Activated CD4-positive, alpha-beta T cell treated with anti-CD3 and anti-CD28 coated beads, Interleukin-2, amount 50 U/mL, for 16 hours (primary cell): ENCODE data around the gene SPEM1.
"Not testable (repeated sequence)": the region's sequence is repeated elsewhere in the genome, so short reads cannot be mapped to it uniquely, and the experiment has no call there.

ENCODE experiments used
- DNase-seq: peaks from one replicate; pipeline ENCODE4 v3.0.0-alpha.2; 2020

The SPEM1 gene

DNA sequence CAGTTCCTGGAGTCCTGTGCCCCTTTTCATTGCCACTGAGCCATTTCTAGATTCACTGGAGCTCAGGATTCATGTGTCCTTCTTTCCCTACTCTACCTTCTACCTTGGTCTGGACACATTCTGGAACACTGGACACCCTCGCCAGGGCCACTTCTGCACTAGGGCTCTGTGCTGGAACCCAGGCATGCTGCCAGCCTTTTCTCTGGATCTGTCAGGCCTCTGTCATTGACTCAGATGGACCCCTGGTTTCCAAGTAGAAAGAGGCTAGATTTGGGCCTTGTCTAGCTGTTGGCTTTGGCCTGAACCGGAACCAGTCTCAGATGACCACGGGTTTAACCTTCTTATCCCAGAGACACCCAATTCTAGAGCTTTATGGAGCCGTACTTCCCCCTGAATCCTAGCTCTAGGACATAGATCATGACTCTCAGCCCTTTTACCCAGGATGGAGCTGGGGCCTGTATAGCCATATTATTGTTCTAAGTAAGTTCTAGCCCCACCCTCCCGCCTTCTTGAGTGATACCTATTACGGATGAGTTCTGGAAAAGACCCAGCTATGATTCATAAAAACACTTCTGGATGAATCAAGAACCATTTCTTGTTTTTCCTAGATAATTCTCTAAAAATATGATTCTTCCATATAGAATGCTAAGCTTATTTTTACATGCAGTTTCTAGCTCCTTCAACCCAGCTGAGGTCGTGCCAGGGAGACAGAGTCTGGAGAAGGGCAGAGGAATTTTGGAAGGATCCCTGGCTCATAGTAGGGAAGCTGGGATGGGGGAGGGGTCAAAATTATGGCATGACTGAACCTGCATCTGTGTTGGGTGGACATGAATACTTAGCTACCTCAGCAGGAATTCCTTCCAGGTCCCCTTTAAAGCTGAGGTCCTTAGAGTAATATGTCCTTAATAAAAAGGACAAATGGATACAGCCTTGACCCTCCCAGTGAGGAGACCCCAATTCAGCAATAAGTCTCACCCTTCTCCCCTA lies 23.7 kb downstream of the SPEM1 start:
- DNase-seq: no peak

DNA sequence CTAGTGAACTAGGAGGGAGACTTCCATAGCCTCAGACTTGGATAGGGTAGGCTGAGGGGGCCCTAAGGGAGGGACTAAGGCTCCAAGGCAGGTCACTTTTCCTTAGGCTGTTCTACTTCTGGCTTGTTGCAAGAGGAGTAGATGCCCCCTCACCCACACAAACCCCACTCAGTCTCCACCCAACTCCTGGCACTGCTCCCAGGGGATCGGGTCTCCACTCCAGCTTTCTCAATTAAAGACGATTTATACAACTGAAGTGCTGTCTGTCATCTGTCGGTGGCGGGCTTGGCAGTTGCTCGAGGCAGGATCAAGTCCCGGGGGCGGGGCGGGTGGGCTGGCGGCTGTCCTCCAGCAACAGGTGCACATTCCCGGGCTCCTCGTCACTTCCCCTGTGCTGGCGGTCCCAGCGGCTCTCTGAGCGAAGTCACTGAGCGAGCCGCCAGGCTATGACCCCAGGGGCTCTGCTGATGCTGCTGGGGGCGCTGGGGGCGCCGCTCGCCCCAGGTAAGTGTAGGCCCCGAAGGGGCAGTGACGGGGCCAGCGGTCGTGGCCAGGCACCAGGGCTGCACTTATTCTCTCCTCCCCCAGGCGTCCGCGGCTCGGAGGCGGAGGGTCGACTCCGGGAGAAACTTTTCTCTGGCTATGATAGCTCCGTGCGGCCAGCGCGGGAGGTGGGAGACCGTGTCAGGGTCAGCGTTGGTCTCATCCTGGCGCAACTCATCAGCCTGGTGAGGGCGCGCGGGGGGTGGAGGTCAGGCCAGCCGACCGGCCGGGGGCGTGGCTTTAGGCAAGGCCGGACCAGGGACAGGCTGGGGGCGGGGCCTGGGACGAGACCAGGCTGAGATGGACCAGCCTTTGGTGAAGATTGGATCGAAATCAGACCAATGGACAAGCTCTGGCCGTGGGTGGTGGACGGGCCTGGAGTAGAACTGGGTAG lies 24.8 kb downstream of the SPEM1 start, which contains the start of gene CHRNB1:
Gene CHRNB1 (plus strand): TSS at position 380 of the 937 bp plus-strand sequence. CDS start 67 bp downstream, at position 447.
- no peak for DNase-seq

DNA sequence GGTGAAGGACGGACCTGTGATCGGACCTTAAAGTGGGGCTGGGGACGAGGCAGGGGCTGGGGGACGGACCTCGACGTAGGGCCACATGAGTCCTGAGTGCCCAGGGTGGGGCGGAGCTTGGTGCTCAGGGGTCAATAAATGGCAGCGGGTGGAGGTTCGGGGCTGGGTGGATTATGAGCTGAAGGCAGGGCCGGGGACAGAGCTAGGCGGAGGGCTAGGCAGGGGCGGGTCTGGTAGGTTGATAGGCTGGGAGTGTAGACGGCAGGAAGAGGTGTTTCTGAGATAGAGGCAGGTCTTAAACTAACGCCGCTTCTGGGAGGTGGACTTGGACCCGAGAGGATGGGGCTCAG lies 25.5 kb downstream of the SPEM1 start:
- no peak for DNase-seq

DNA sequence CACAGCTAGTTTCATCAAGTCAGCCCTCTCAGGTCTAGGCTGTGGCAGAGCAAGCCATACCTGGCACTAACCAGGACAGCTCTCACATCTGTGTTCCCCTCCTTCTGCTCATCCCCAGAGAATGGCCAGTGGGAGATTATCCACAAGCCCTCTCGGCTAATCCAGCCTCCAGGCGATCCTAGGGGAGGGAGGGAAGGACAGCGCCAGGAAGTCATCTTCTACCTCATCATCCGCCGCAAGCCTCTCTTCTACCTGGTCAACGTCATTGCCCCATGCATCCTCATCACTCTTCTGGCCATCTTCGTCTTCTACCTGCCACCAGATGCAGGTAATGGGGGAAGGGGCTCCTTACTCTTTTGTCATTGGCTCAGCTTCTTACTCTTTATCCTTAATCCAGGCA lies 28.3 kb downstream of the SPEM1 start:
- DNase-seq: no peak

DNA sequence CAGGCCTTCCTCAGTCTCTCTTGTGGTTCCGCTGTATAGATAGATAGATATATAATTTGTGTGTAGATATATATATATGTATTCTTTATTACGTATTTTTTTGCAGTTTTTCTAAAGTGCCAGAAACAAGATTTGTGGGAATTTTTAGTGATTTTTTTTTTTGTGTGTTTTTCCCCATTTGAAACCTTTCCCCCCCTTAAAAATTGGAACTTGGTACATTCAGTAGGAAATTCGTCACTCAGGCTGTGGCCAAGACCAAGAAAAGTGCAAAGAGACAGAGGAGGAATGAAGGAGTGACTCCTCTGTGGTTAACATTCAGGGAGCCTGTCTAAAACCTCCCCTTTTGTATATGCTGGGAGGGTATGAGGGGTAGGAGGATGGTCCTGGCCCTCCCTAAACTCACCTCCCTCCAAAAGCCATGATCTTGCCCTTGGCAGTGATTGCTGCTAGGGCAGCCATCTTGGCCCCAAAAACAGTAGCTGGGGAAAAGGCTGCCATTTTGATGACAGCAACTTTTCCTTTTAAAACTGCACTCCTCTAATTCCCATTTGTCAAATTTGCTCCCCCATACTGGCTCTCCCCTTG lies 39.9 kb downstream of the SPEM1 start:
- no peak for DNase-seq

DNA sequence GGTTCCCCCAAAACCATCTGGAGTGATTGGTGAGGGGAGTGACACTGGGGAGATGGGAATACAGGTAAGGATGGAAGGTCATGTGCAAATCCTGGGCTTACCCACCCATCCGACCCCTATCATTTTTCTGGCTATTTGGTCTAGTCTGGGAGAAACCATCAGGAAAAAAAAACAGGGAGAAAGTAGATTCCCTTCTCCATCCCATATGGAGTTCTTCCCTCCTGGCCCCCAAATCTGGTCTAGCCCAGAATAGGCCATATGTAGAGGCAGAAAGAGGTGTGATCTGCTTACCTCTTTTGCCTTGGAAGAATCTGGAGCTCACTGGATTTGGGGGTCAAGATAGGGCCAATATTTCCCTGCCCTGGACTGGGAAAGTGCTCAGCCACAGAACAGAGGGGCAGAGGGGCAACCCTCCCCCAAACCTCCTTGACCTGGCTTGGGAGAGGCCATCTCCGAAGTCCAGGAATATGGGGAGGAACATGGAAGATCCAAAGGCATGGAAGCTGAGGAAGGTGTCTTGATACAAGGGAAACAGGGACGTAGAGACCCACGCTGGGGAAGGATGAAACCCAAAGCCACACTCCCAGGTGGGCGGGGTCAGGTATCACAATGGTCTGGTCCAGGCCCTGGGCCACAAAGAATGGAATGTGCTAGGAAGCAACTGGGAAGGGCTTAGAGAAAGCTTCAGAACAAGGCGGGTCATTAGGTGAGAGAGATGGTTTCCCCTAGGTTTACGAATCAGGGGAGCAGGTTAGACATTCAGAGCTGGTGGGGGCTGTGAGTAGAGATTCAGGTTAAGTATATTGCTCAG lies 40.9 kb downstream of the SPEM1 start:
- no peak for DNase-seq

DNA sequence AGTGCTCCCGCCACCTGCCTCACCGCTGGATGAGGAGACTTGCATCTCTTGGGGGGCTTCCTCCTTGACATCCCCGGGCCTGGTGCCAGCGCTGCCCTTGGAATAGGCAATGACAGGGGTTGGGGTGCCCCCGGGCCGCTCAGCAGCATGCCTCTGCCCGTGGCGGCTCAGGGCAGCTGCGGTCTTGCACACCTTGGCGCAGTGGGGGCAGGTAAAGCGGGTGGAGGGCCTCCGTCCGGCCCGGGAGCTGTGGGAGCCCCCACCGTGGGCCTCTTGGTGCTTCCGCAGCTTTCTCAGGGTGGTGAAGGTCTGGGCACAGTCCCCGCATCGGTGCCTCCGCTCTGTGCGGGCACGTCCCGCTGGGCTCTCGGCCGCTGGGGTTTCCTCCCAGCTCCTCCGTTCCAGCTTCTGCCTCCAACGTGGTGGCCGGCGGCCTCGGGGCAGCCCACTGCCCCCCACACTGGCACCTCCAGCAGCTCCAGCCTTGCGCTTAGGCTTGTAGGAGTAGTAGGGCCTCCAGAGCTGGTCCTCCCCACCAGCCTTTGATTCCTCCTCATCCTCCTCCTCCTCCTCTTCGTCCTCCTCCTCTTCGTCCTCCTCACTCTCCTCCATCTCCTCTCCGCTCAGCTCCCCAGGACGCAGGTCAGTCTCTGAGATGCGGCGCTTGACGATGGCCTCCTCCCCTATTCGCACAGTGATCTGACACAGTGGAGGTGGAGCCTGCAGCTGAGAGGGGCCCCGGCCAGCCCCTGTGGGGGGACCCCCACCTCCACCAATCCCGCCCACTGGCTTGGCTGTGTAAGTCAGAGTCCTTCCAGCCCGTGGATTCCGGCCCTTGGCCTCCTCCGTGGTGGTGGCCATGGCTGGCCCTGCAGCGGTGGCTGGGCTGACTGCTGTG lies 42.6 kb downstream of the SPEM1 start:
- DNase-seq: no peak

DNA sequence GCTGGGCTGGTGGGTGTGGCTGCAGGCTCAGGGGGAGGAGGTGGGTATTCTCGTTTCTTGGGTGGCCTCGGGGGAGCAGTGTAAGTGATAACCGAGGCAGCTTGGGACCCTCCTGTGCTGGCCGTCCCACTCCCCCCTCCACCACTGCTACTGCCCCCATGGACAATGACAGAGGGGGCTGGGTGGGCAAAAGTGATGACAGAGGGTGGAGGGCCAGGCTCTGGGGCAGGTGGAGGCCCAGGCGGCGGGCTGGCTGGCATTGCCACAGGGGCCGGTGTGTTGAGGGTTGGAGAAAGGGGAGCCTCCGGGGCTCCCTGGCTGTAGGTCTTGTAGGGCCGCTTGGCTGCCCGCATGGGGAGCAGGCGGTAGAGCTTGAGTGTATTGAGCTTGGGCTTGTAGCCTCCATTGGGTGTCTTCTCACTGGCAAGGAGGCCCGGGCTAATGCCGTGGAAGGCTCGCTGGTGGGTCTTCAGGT lies 43.3 kb downstream of the SPEM1 start:
- DNase-seq: no peak

DNA sequence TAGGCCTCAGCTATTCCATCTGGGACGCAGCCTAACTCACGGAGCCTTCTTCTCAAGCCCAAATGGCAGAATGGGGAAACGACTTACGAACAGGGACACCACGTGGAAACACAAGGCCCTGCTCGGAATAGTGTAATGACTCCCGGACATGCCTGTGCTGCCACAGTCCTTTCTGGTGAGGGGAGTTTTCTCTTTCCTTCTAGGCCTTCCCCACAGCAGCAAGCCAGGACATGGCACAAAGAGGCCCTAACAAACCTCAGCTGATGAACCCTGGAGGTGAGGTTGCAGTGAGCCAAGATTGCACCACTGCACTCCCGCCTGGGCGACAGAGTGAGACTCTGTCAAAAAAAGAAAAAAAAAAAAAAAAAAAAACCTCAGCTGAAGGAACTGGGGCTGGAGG lies 44.0 kb downstream of the SPEM1 start:
- DNase-seq: no peak

DNA sequence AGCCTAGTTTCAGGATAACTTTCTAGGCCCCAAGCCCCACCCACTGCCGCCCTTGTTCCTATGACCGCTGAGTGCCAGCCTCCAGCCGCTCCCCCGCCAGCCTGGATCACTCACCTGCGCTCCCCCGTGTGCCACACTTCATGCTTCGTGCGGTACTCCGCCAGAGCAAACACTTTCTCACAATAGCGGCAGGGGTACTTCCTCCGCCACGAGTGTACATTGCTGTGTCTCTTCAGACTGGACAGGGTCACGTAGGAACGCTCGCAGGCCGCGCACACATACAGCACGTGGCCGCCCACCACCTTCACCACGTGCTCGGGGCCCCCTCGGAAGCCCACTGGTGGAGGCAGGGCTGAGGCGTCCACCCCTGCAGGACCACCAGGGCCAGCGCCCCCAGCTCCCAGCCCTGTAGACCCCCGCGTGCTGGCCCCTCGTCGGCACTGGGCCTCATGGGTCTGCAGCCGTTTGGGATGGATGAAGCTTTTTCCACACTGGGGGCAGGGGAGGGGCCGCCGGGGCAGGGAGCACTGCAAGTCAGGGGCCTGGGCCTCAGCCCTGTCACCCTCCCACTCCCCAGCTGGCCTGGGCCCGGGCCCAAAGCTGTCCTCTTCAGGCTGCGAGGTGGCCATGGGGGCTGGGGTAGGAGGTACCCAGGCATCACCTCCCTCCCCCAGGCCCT lies 45.6 kb downstream of the SPEM1 start:
- DNase-seq: no peak

DNA sequence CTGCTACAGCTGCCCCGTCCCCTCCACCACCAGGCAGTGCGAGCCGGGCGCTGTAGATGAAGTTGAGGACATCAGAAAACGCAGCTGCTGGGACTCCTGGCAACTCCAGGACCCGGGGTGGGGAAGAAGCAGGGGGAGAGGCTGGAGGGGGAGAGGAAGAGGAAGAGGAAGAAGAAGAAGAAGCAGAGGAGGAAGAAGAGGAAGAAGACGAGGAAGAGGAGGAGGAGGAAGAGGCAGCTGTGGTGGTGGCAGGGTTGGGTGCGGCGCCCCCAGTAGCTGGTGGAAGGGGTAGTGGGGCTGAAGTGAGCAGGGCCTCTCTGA lies 46.2 kb downstream of the SPEM1 start:
- DNase-seq: no peak

DNA sequence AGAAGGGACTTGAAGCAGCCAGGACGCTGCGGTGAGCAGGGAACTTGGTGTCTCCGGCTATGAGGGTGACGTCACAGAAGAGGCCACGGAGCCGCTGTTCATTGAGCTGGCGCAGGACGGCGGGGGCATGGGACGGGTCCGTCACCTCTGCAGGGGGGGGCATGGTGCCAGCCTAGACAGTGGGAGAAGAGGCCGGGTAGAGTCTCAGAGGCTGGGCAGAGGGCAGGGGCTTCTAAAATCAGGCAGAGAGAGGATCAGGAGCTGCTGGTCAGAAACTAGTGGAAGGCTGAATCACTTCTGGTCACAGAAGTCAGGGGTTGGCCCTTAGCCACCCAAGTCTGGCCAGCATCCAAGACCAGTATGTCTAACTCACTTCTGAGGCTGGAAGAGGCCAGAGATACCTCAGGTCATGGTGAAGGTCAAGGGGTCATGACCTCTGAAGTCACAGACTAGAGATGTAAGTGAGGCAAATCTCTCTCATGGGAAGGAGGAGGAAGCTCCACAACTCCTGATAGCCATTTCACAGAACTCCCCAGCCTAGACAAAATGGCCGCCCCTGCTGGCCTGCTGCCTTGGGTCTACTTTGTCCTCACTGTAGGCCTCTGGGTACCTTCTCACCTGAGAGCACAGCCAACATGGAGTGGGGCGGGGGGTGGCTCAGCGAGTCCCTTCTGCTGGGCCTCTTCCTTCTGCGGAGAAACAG lies 46.7 kb downstream of the SPEM1 start:
- DNase-seq: no peak

DNA sequence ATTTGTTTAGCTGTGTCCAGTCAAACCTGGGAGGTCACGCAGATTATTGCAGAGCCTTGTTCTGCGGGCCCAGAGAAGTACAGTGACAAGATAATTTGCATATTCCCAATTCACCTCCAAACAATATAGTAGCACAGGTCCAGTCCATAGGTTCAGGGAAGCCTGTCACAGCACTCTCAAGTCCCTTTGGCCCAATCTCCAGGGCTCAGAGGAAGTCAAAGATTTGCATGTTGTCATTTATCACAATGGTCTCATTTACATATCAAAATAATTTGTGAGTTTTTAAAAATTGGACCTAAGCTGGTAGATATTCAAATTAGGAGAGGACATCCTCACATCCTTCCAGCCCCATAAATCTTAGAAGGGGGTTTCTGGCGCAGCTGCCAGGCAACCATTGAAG lies 47.4 kb downstream of the SPEM1 start:
- no peak for DNase-seq

DNA sequence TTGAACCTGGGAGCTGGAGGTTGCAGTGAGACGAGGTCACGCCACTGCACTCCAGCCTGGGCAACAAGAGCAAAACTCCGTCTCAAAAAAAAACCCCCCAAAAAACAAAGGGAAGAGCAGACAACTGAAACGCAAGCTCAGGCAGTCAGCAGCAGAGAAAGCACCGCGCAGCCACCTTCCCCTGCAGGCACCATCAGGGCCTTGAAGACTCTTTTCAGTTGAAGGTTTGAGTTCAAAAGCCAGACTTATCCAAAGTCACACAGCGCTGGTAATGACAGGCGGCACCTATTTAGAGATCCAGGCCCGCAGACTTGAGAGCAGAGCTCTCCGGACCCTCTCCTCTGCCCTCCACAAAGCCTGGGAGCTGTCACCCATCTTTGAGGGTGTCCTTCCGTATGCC lies 48.2 kb downstream of the SPEM1 start:
- no peak for DNase-seq

DNA sequence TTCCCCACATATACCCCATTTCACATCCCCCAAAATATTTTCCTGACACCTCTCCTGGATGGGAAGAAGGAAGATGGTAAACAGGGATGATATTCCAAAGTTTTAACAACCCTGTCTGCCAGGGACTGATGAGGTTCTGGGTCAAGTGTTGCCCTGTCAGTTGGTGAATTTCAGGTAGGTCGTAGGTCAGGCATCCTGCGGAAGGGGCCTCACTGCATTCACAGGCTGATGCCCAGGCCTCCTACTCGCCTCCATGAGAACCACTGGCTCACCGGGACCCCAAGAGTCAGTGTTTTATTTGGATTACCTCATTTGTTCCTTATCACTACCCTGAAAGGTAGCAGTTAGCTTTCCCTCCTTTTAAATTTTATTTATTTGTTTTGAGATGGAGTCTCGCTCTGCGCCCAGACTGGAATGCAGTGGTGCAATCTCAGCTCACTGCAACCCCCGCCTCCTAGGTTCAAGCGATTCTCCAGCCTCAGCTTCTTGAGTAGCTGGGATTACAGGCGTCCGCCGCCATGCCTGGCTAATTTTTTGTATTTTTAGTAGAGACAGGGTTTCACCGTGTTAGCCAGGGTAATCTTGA lies 48.8 kb downstream of the SPEM1 start:
- no peak for DNase-seq

DNA sequence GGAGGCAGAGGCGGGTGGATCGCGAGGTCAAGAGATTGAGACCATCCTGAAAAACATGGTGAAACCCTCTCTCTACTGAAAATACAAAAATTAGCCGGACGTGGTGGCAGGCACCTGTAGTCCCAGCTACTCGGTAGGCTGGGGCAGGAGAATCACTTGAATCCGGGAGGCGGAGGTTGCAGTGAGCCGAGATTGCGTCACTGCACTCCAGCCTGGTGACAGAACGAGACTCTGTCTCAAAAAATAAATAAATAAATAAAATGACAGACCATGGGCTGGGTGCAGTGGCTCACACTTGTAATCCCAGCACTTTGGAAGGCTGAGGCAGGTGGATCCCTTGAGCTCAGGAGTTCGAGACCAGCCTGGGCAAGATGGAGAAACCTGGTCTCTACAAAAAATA lies 49.7 kb downstream of the SPEM1 start:
- not testable (repeated sequence) for DNase-seq

DNA sequence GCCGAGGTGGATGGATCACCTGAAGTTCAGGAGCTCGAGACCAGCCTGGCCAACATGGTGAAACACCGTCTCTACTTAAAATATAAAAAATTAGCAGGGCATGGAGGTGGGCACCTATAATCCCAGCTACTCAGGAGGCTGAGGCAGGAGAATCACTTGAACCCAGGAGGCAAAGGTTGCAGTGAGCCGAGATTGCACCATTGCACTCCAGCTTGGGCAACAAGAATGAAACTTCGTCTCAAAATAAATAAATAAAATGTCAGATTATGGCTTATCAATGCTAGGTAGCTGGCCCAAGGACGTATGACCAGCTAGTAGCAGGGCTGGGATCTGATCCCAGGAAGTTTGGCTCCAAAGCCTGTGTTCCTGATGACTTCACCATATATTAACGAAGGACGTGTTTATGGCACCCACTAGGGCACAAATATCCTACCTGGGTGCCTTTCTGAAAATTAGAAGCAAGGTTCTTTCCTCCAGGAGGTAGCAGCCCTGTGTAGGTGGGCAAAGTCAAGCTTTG lies 50.4 kb downstream of the SPEM1 start:
- DNase-seq: not testable (repeated sequence)
